Liver (tissue), 9 donors: ENCODE measurements around the gene TNS1. TPM values are rescaled to one million over a fixed set of nuclear protein-coding genes. Genes with fewer than 3 reads are reported as not detected.

Source experiments
- DNase-seq: peaks from one replicate; pipeline ENCODE4 v3.0.0-alpha.2; 2017; ENCODE audit warnings: low spot score
- H3K27ac ChIP-seq, 2 donors: one replicate each; pipeline ENCODE4 v1.7.0; 2013; ENCODE audit warnings: inconsistent platforms in 2 of 2, low read length in 2 of 2, control low read depth in 1 of 2, low read depth in 1 of 2, mild to moderate bottlenecking in 1 of 2
- H3K27me3 ChIP-seq, 4 donors: one replicate each; pipeline versions ENCODE4 v1.6.1 to v1.7.0; 2013; ENCODE audit warnings: low read length in 3 of 4, inconsistent platforms in 1 of 4, mild to moderate bottlenecking in 1 of 4, moderate library complexity in 1 of 4; ENCODE audit not compliant: control insufficient read depth in 4 of 4, insufficient read depth in 4 of 4
- H3K36me3 ChIP-seq, 4 donors: one replicate each; pipeline versions ENCODE4 v1.6.1 to v1.7.0; 2013; ENCODE audit warnings: low read length in 3 of 4, mild to moderate bottlenecking in 3 of 4, low read depth in 1 of 4, moderate library complexity in 1 of 4; ENCODE audit not compliant: control insufficient read depth in 4 of 4, insufficient read depth in 3 of 4
- H3K4me1 ChIP-seq, 4 donors: one replicate each; pipeline versions ENCODE4 v1.6.1 to v1.7.0; 2013; ENCODE audit warnings: low read length in 3 of 4, mild to moderate bottlenecking in 3 of 4, moderate library complexity in 1 of 4; ENCODE audit not compliant: control insufficient read depth in 4 of 4, insufficient read depth in 4 of 4
- H3K4me3 ChIP-seq, 3 donors: one replicate each; pipeline versions ENCODE4 v1.6.1 to v1.7.0; 2013; ENCODE audit warnings: low read length in 3 of 3, control low read depth in 1 of 3, low read depth in 1 of 3, mild to moderate bottlenecking in 1 of 3
- H3K9ac ChIP-seq, 2 donors: one replicate each; pipeline ENCODE4 v1.7.0; 2013; ENCODE audit warnings: low read length in 2 of 2, mild to moderate bottlenecking in 2 of 2, moderate library complexity in 2 of 2, control low read depth in 1 of 2, low read depth in 1 of 2
- H3K9me3 ChIP-seq, 4 donors: one replicate each; pipeline versions ENCODE4 v1.6.1 to v1.7.0; 2013; ENCODE audit warnings: low read length in 3 of 4; ENCODE audit not compliant: control insufficient read depth in 4 of 4
- ATF3 ChIP-seq: IDR thresholded peaks from 2 replicates; pipeline ENCODE4 v1.6.1; 2016; ENCODE audit warnings: antibody characterized with exemption
- EGR1 ChIP-seq, 2 donors: IDR thresholded peaks; 2 replicates each; pipeline ENCODE4 v1.6.1; 2016 to 2018; ENCODE audit warnings: antibody characterized with exemption in 2 of 2, low read depth in 2 of 2
- FOXA1 ChIP-seq: IDR thresholded peaks from 2 replicates; pipeline ENCODE4 v1.6.1; 2016; ENCODE audit warnings: antibody characterized with exemption
- FOXA2 ChIP-seq: IDR thresholded peaks from 2 replicates; pipeline ENCODE4 v1.6.1; 2016; ENCODE audit warnings: antibody characterized with exemption
- GABPA ChIP-seq, 2 donors: IDR thresholded peaks in 1 of 2; conservative IDR thresholded peaks in 1 of 2; 2 replicates each; pipeline ENCODE4 v1.6.1; 2016; ENCODE audit warnings: antibody characterized with exemption in 2 of 2, mild to moderate bottlenecking in 1 of 2, moderate library complexity in 1 of 2
- HNF4A ChIP-seq, 2 donors: conservative IDR thresholded peaks; 2 replicates each; pipeline ENCODE4 v1.6.1; 2016; ENCODE audit warnings: antibody characterized with exemption in 2 of 2, mild to moderate bottlenecking in 2 of 2
- HNF4G ChIP-seq: IDR thresholded peaks from 2 replicates; pipeline ENCODE4 v1.6.1; 2016; ENCODE audit warnings: antibody characterized with exemption
- JUND ChIP-seq, 2 donors: IDR thresholded peaks; 2 replicates each; pipeline ENCODE4 v1.6.1; 2016; ENCODE audit warnings: antibody characterized with exemption in 2 of 2
- MAX ChIP-seq: IDR thresholded peaks from 2 replicates; pipeline ENCODE4 v1.6.1; 2016; ENCODE audit warnings: antibody characterized with exemption
- NR2F2 ChIP-seq: IDR thresholded peaks from 2 replicates; pipeline ENCODE4 v1.6.1; 2016; ENCODE audit warnings: antibody characterized with exemption
- RAD21 ChIP-seq, 2 donors: IDR thresholded peaks; 2 replicates each; pipeline ENCODE4 v1.6.1; 2016; ENCODE audit warnings: antibody characterized with exemption in 2 of 2, mild to moderate bottlenecking in 2 of 2
- REST ChIP-seq: IDR thresholded peaks from 2 replicates; pipeline ENCODE4 v1.6.1; 2016; ENCODE audit warnings: antibody characterized with exemption, mild to moderate bottlenecking
- RXRA ChIP-seq, 2 donors: IDR thresholded peaks; 2 replicates each; pipeline ENCODE4 v1.6.1; 2017 to 2018; ENCODE audit warnings: antibody characterized with exemption in 2 of 2, mild to moderate bottlenecking in 1 of 2
- SP1 ChIP-seq: IDR thresholded peaks from 2 replicates; pipeline ENCODE4 v1.6.1; 2018; ENCODE audit warnings: antibody characterized with exemption, mild to moderate bottlenecking
- TAF1 ChIP-seq: conservative IDR thresholded peaks from 2 replicates; pipeline ENCODE4 v1.6.1; 2016; ENCODE audit warnings: antibody characterized with exemption, mild to moderate bottlenecking
- YY1 ChIP-seq: IDR thresholded peaks from 2 replicates; pipeline ENCODE4 v1.6.1; 2016; ENCODE audit warnings: antibody characterized with exemption, mild to moderate bottlenecking
- whole genome bisulfite sequencing: extraction: QIAGEN DNeasy Blood & Tissue Kit; methylation state at CpG from one replicate; pipeline ENCODE4 v1.1.7; 2013; 5-methylcytosine and 5-hydroxymethylcytosine counted together
- polyA plus RNA-seq, 2 donors: library from polyadenylated mRNA; stranded (reverse) in 1 of 2; unstranded in 1 of 2; fragments of 200-250 nt in 1 of 2; fragments of >200 nt in 1 of 2; fragmentation: Nextera tagmentation in 1 of 2; extraction: Ambion mirVana in 1 of 2; gene quantifications; one replicate each; pipeline versions ENCODE4 v1.2.1 to v1.2.3, GENCODE V29; 2013 to 2015
- total RNA-seq, 2 donors: library from RNA; depleted of rRNA; stranded (reverse); fragments of >200 nt; gene quantifications; one replicate each; pipeline ENCODE4 v1.2.3, GENCODE V29; 2014
- TF ChIP-seq, protein P1 (sequence below): IDR thresholded peaks from 2 replicates; pipeline ENCODE4 v1.6.1; 2016; ENCODE audit warnings: antibody characterized with exemption
- TF ChIP-seq, protein P2 (sequence below): fragments of 150-350 bp; IDR thresholded peaks from 2 replicates; pipeline ENCODE4 v1.5.1; 2017; ENCODE audit warnings: improper control_type of control experiment, low read depth, low read length; ENCODE audit not compliant: missing input control
- donor health status: healthy.
- donor health status: healthy.
- donor health status: healthy.
- donor health status: healthy.
- donor health status: healthy.

Gene TNS1
- total and polyA plus RNA-seq, 4 donors, result 16.3 to 128 (median 57.3) TPM

DNA sequence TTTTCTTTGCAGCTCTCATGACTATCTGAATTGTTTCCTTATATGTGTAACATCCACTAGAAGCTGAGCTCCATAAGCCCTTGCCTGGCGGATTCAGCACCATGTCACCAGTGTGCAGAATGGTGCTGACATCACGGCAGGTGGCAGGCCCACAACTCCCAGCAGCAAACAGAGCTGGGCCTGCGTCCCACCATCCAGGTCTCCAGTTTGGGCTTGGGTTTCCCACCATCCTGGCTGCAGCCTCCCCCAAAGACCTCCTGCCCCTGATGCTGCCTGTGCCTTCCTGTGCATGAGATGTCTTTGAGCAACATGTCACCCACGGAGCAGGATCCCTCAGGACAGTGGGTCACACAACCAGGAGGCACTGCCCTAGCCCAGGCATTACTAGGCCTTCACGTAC is 113.1 kb downstream of the TNS1 start:
- H3K27me3 ChIP-seq, result no peaks in the 10 kb centered on the region
- no peaks in the 10 kb centered on the region for H3K9me3 ChIP-seq
- peaks cover 5 to 21% (median 10%) of the 10 kb centered on the region in 4 donors for H3K4me1 ChIP-seq
- no peak overlapping the region for H3K9ac ChIP-seq
- TF ChIP-seq FOXA1 (no peak), RAD21 (IDR thresholded peaks at IDR 0.05) (no peak), HNF4G (no peak), ATF3 (no peak), RXRA (IDR thresholded peaks at IDR 0.05) (no peak), GABPA (IDR thresholded peaks at IDR 0.05 in 1 of 2, conservative IDR thresholded peaks at IDR 0.05 in 1 of 2) (no peak), JUND (IDR thresholded peaks at IDR 0.05) (no peak), HNF4A (conservative IDR thresholded peaks at IDR 0.05) (no peak), MAX (no peak), REST (no peak), TAF1 (no peak)
- TF ChIP-seq, protein P1, sequence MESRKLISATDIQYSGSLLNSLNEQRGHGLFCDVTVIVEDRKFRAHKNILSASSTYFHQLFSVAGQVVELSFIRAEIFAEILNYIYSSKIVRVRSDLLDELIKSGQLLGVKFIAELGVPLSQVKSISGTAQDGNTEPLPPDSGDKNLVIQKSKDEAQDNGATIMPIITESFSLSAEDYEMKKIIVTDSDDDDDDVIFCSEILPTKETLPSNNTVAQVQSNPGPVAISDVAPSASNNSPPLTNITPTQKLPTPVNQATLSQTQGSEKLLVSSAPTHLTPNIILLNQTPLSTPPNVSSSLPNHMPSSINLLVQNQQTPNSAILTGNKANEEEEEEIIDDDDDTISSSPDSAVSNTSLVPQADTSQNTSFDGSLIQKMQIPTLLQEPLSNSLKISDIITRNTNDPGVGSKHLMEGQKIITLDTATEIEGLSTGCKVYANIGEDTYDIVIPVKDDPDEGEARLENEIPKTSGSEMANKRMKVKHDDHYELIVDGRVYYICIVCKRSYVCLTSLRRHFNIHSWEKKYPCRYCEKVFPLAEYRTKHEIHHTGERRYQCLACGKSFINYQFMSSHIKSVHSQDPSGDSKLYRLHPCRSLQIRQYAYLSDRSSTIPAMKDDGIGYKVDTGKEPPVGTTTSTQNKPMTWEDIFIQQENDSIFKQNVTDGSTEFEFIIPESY, result no peak
- peaks cover 17 to 76% (median 61%) of the 10 kb centered on the region in 4 donors for H3K36me3 ChIP-seq
- H3K27ac ChIP-seq, result peak overlapping the region; percentile 31 to 75
- WGBS, result 91% methylated on average over 5 of the region's 5 CpGs
- no peak for DNase-seq
- H3K4me3 ChIP-seq, result no peak overlapping the region

- TF ChIP-seq YY1, result no peak
- no peak for TF ChIP-seq EGR1 (IDR thresholded peaks at IDR 0.05; ENCODE audit: low read depth in 2 of 2)
- no peak for TF ChIP-seq HNF4A (conservative IDR thresholded peaks at IDR 0.05)
- TF ChIP-seq RAD21 (IDR thresholded peaks at IDR 0.05), result peak in 1 of 2 donors; percentile 18
- TF ChIP-seq ATF3, result no peak
- no peak for TF ChIP-seq FOXA1
- no peak for TF ChIP-seq RXRA (IDR thresholded peaks at IDR 0.05)
- TF ChIP-seq GABPA (IDR thresholded peaks at IDR 0.05 in 1 of 2, conservative IDR thresholded peaks at IDR 0.05 in 1 of 2), result no peak
- TF ChIP-seq NR2F2, result peak; percentile 70
- TF ChIP-seq, protein P2, sequence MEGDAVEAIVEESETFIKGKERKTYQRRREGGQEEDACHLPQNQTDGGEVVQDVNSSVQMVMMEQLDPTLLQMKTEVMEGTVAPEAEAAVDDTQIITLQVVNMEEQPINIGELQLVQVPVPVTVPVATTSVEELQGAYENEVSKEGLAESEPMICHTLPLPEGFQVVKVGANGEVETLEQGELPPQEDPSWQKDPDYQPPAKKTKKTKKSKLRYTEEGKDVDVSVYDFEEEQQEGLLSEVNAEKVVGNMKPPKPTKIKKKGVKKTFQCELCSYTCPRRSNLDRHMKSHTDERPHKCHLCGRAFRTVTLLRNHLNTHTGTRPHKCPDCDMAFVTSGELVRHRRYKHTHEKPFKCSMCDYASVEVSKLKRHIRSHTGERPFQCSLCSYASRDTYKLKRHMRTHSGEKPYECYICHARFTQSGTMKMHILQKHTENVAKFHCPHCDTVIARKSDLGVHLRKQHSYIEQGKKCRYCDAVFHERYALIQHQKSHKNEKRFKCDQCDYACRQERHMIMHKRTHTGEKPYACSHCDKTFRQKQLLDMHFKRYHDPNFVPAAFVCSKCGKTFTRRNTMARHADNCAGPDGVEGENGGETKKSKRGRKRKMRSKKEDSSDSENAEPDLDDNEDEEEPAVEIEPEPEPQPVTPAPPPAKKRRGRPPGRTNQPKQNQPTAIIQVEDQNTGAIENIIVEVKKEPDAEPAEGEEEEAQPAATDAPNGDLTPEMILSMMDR, result no peak
- TF ChIP-seq SP1, result peak; percentile 35
- TF ChIP-seq FOXA2, result no peak
- no peak for TF ChIP-seq REST
- no peak for TF ChIP-seq TAF1
- TF ChIP-seq JUND (IDR thresholded peaks at IDR 0.05), result no peak
- no peak for TF ChIP-seq HNF4G
- Histone ChIP-seq H3K36me3 (peaks cover 17 to 86% (median 68%) of the 10 kb centered on the region in 4 donors), H3K4me3 (no peak overlapping the region), H3K9me3 (no peaks in the 10 kb centered on the region), H3K4me1 (peaks cover 0 to 7% (median 3%) of the 10 kb centered on the region in 4 donors), H3K27me3 (no peaks in the 10 kb centered on the region), H3K27ac (peak overlapping the region; percentile 9 to 45), H3K9ac (no peak overlapping the region)
- DNase-seq, result peak; percentile 63
- WGBS, result 70% methylated on average over 16 of the region's 16 CpGs
Measured at GRCh38 chr2:217887841-217888701, 114.7 kb downstream of the TNS1 start.
